ENCODE measurements around the gene BRD3OS.
A peak's percentile ranks its signal among the peaks of the same experiment; 100 is the strongest.
"Not testable (repeated sequence)": the region's sequence is repeated elsewhere in the genome, so short reads cannot be mapped to it uniquely, and the experiment has no call there.

Gene BRD3OS

GRCh38 chr9:134061688-134062371, 36.5 kb downstream of the BRD3OS start:
- no peak for DNase-seq (ENCODE audit: low read depth in 4 of 4, low spot score in 1 of 4)

DNA sequence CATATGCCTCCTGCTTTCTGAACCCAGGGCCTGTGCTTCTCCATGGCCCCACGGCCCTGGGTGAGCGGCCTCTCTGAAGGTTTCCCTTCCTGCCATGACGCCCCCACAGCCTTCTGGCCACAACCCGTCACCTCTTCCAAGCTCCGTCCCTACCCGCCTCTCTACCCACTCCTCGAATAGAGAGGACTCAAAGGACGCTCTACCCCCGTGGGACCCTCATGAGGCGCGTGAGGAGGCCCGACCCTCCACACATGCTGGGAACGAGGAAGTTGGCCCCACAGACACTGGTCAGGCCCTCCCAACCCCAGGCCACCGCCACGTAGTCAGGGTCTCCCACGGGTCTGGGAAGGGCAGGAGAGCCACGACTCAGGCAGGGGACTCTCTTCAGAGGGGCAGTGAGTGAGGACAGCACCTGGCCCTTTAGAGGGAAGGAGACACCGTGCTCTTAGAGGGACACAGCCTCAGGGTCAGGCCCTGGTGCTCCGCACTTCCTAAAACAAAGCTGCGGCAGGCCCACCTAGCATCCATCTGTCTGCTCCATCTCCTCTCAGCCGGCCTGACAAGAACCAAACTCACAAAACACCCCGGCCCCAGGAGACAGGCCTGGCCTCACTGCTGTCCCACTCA, 37.3 kb downstream of the BRD3OS start:
- DNase-seq (ENCODE audit: low read depth in 4 of 4, low spot score in 1 of 4) = no peak

DNA sequence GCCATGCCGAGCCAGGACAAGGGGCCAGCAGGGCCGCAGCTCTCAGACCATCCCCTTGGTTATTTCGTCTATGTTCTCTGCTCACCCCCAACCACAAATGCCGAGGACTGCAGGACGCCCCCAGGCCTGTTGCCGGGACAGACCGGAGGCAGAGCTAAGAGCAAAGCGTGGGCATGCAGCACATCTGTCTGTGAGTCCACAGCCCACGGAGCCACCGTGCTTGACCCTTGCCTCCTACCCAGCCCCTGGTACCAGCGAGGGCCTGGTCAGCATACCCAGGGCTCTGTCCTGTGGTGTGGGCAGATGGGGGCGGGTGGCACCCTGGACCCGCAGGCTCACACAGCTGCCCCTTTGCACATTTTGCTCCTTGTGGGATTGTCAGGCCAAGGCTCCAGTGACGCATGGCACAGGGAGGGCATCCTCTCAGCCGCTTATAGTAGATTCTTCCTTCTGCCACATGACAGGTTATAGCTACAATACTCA, 37.8 kb downstream of the BRD3OS start:
- no peak for DNase-seq (ENCODE audit: low read depth in 4 of 4, low spot score in 1 of 4)

GRCh38 chr9:134063571-134064450, 38.5 kb downstream of the BRD3OS start:
- no peak for DNase-seq (ENCODE audit: low read depth in 4 of 4, low spot score in 1 of 4)

DNA sequence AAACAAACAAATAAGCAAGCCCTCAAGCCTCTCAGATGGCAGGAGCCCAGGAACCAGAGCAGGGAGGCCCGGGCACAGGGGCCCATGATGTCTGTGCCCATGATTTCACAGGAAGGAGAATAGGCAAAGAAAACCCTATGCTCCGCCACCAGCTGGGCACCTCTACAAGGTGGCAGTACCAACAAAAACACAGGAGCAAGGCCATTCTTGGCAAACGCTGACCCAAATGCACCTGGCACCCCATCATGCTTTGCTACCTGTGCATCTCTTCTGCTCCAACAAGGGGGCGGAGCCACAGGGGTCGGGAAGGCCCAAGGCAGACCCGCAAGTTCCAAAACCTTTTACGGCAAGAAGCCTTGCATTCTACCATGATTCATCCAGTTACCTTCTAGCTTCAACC, 39.4 kb downstream of the BRD3OS start:
- DNase-seq (ENCODE audit: low read depth in 4 of 4, low spot score in 1 of 4) = no peak

DNA sequence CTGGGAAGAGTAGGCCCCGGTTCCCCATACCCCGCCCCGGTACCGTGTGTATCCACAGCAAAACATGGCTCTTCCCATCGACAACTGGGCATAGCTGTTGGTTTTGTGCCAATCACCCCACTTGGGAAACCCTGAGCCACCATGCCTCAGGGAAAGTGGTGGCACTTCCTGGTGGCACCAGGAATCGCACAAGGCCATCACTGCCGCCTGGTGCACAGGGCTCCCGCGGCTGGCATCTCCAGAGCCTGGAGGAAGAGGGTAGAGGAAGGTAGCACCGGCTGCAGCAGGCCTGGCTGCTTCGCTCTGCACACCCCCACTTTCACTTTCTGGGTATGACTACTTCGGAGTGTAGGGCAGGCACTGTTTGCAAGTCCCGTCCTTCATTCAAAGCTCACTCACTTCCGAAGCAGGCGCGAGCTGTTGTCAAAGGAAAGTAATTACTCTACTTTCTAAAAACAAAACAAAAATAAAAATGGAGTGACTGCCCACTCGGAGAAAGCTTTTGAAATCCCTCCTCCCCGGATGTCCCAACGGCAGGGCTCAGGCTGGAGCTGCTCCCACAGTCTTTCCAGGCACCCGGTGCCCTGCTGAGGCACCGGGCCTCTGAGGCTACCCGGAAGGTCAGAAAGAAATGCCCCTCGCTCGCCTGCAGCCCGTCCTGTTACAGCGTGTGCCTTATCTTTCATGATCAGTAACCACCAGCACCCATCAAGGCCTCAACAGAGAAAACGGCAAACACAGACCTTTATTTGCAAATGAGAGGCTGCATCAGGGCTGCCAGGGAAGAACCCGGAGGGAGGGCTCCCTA, 40.5 kb downstream of the BRD3OS start:
- DNase-seq (ENCODE audit: low read depth in 4 of 4, low spot score in 1 of 4) = peak in 3 of 4 experiments; percentile 34 to 57 (median 54)

- no peak for DNase-seq (ENCODE audit: low read depth in 4 of 4, low spot score in 1 of 4)
Measured at GRCh38 chr9:134066526-134066912, 41.2 kb downstream of the BRD3OS start.

DNA sequence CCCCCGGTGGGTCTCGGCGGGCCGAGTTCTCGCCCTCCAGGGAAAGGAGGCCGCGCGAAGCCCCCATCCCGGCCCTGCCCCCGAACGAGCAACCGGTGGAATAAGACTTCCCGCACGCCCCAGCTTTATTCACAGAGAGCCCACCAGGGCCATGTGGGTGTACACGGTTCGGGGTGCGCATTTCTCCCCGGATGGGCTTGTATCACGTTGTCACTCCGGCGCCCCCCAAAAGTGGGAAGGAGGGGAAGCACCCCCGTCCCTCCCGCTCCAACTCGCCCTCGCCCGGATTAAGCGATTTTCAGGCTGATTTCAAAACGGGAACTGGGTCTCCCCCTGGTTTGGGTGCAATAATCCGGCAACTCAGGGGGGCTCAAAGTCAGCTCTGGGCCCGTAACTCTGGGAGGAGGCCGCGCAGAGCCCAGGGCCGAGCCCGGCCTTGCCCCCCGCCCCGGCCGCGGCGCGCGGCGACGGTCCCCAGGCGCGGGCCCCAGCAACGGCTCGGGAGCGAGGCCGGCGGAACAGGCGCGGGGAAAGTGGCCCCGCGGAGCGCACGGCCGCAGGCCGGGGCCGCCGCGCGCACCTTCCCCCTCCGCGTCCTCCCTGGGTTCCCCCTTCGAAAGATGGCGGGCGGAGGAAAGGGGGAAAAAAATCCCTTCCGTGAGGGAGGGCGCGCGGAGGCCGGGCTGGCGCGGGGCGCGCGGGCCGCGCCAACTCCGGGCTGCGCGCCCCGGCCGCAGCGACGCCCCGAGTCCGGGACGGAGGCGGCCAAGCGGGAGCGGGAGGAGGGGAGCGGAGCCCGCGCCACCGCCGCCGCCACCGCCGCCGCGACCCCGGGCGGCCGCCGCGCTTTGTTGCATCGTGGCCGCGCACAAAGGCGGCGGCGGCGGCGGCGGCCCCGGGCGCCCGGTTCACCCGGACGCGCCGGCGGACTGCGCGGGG, 41.9 kb downstream of the BRD3OS start:
- DNase-seq (ENCODE audit: low read depth in 4 of 4, low spot score in 1 of 4) = peak in 2 of 4 experiments; percentile 13 to 30

DNA sequence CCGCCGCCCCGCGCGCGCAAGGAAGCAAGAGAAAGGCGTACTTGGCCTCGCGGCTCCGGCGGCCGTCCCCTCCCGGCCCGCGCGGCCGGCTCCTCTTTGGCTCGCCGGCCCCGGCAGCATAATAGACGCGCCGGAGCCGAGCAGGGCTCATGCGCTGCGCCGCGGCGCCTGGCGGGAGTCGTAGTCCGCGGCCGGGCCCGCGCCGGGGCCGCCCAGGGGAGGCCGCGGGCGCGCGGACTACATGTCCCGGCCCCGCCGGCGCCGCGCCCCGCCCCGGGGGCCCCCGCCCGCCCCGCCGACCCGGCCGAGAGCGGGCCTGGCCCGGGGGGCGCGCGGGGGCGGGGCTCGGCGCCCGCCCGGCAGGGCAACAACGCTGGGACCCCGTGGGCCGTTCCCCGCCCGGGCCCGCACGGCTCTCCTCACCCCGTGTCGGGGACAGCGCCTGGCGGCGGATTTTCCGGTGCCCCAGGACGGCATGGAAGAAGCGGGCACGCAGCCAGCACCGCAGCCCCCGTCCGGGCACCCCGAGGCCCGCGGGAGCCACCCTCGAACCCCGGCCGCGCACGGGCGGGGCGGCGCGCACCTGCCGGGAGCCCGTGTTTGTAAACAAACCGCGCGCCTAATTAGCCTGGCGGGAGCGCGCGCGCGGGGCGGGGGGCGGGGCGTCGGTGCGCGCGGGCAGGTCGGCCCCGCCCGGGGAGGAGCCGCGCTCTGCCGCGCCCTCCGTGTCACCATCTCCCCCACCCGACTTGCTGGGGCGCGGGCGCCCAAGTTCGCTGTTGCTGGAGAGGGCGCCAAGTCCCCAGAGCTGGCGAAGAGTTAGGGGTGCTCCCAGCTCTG, 42.8 kb downstream of the BRD3OS start, which contains the start of gene BRD3:
BRD3 (minus strand) TSS at position 123 of the 840 bp plus-strand sequence. CDS start 14,549 bp downstream, outside the sequence.
- DNase-seq (ENCODE audit: low read depth in 4 of 4, low spot score in 1 of 4) = peak; percentile 52 to 71 (median 66)

DNA sequence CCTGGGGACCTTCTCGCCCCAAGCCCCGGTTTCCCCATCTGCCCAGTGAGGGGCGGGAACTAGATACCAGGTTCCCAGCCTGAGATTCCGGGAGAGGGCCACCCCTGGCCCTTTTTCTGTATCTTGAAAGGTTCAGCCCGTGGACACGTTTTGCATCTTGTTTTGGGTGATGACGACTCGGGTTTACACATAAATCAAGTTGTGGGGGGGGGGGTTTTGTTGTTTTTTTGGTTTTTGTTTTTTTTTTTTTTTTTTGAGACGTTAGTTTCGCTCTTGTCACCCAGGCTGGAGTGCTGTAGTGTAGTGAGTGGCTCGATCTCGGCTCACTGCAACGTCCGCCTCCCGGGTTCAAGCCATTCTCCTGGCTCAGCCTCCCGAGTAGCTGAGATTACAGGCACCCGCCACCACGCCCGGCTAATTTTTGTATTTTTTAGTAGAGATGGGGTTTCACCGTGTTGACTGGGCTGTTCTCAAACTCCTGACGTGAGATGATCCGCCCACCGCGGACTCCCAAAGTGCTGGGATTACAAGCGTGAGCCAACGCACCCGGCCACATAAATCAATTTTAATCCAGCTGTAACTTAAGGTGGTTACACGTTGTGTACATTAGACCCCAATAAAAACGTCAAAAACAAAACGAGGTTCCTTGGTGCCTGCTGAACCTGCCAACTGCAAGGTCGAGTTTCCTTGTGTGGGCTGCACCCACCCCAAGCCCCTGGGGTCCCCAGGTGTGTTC, 43.6 kb downstream of the BRD3OS start:
- DNase-seq (ENCODE audit: low read depth in 4 of 4, low spot score in 1 of 4) = no peak

DNA sequence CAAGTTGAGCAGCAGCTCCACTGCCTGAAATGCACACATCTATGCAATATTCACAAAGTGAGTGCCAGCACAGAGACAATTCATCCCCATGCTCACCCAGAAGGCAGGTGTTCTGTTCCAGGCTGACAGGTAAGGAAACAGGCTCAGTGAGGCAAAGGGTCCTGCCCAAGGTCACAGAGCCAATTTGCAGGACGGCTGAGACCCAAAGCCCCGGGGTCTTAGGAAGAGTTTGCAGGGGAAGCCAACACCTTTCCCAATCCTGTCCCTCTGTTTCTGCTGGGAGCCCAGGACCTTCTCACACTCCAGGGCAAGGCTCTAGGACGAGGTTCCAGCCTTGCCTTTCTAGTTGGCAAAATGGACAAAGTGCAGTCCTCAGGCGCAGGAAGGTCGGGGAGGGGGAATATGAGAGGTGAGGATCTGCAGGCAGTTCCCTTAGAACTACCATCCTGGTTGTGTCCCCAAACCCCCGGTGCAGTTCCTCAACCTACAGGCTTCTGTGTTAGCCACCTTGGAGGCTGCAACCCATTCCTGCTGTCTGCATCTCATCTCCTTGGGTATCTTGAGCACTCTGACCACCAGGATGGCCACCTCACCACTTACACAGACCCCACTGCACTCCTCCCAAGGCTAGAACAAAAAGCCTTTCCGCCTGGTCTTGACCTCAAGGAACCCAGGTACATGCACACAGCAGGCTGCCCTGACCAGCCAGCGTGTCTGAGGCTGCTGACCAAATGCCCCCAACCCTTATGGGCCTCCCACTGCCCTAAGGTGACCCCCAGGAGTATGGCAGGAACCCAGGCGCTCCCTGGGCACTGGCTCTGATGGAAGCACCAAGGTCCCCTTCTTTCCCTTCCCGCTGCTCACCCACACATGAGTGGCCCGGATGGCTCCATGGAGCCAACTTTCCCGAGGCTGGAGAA, 44.5 kb downstream of the BRD3OS start:
- DNase-seq (ENCODE audit: low read depth in 4 of 4, low spot score in 1 of 4) = no peak

- DNase-seq (ENCODE audit: low read depth in 4 of 4, low spot score in 1 of 4) = no peak
Measured at GRCh38 chr9:134071149-134071548, 45.9 kb downstream of the BRD3OS start.

GRCh38 chr9:134072683-134073082, 47.4 kb downstream of the BRD3OS start:
- DNase-seq (ENCODE audit: low read depth in 4 of 4, low spot score in 1 of 4) = not testable (repeated sequence)

GRCh38 chr9:134073500-134073899, 48.2 kb downstream of the BRD3OS start:
- DNase-seq (ENCODE audit: low read depth in 4 of 4, low spot score in 1 of 4) = no peak

- not testable (repeated sequence) for DNase-seq (ENCODE audit: low read depth in 4 of 4, low spot score in 1 of 4)
Measured at GRCh38 chr9:134075689-134076088, 50.4 kb downstream of the BRD3OS start.

GRCh38 chr9:134076644-134077043, 51.4 kb downstream of the BRD3OS start:
- no peak for DNase-seq (ENCODE audit: low read depth in 4 of 4, low spot score in 1 of 4)

All from stimulated activated CD4-positive, alpha-beta T cell treated with anti-CD3 and anti-CD28 coated beads, Interleukin-1b, Interleukin-23, amount 100 ng/mL, for 24 hours (primary cell).